HEK293 (cell line): ENCODE measurements around the gene SGMS1.

Source experiments
- CTCF ChIA-PET: fragments of 350-600 bp; formaldehyde crosslinking; extraction: SDS; loops from one replicate; lab custom pipeline; 2021; ENCODE audit warnings: antibody characterized with exemption; lab: Yijun Ruan, JAX
- POLR2A ChIA-PET: fragments of 300-600 bp; formaldehyde crosslinking; extraction: SDS; loops from one replicate; lab custom pipeline; 2020; ENCODE audit warnings: antibody characterized with exemption, inconsistent platforms; lab: Yijun Ruan, JAX
- H3K27ac ChIP-seq: fragments of 200-500 bp; sonication (Bioruptor generic); 2 replicates; pipeline ENCODE4 v1.5.1; 2014; ENCODE audit warnings: low read depth, low read length, control low read depth, inconsistent platforms; ENCODE audit errors: extremely low read depth
- H3K36me3 ChIP-seq, 2 experiments: fragments of 200-500 bp in 1 of 2; sonication (Bioruptor generic) in 1 of 2; 1 replicate in 1 of 2; 2 replicates in 1 of 2; pipeline ENCODE4 v1.5.1; 2014 to 2017; ENCODE audit warnings: inconsistent platforms in 2 of 2, low read length in 2 of 2; ENCODE audit not compliant: control insufficient read depth in 2 of 2, insufficient read depth in 1 of 2
- H3K4me1 ChIP-seq: fragments of 200-500 bp; sonication (Bioruptor generic); 2 replicates; pipeline ENCODE4 v1.5.1; 2014; ENCODE audit warnings: mild to moderate bottlenecking, low read length, inconsistent platforms; ENCODE audit not compliant: control insufficient read depth, insufficient read depth
- H3K4me3 ChIP-seq: 2 replicates; pipeline ENCODE4 v1.5.1; 2011; ENCODE audit warnings: low read depth, mild to moderate bottlenecking, control low read depth, low read length, moderate library complexity
- H3K9me3 ChIP-seq: fragments of 200-500 bp; sonication (Bioruptor generic); 2 replicates; pipeline ENCODE4 v1.5.1; 2014; ENCODE audit warnings: low read depth, low read length, inconsistent platforms; ENCODE audit not compliant: control insufficient read depth, insufficient read depth
- BCL11A ChIP-seq: fragments of 450-650 bp; formaldehyde crosslinking; IDR thresholded peaks from 2 replicates; pipeline ENCODE4 v1.5.1; 2016; ENCODE audit warnings: low read depth, missing biosample characterization, missing genetic modification characterization
- CTCF ChIP-seq: fragments of 450-650 bp; formaldehyde crosslinking; IDR thresholded peaks from 2 replicates; pipeline ENCODE4 v1.5.1; 2016; ENCODE audit warnings: missing biosample characterization, missing genetic modification characterization
- KLF10 ChIP-seq: fragments of 450-650 bp; IDR thresholded peaks from 2 replicates; pipeline ENCODE4 v1.5.1; 2018; ENCODE audit warnings: missing biosample characterization, mild to moderate bottlenecking, missing genetic modification characterization
- KLF7 ChIP-seq: fragments of 450-650 bp; formaldehyde crosslinking; IDR thresholded peaks from 2 replicates; pipeline ENCODE4 v1.5.1; 2016; ENCODE audit warnings: missing biosample characterization, missing genetic modification characterization, borderline replicate concordance
- PATZ1 ChIP-seq: fragments of 450-650 bp; formaldehyde crosslinking; IDR thresholded peaks from 2 replicates; pipeline ENCODE4 v1.5.1; 2016; ENCODE audit warnings: missing biosample characterization, missing genetic modification characterization
- RBAK ChIP-seq: fragments of 450-650 bp; formaldehyde crosslinking; IDR thresholded peaks from 2 replicates; pipeline ENCODE4 v1.5.1; 2016; ENCODE audit warnings: missing biosample characterization, missing genetic modification characterization
- REST ChIP-seq: fragments of 450-650 bp; formaldehyde crosslinking; IDR thresholded peaks from 2 replicates; pipeline ENCODE4 v1.5.1; 2016; ENCODE audit warnings: missing biosample characterization, missing genetic modification characterization
- ZBTB26 ChIP-seq: fragments of 450-650 bp; formaldehyde crosslinking; optimal IDR thresholded peaks from 2 replicates; pipeline ENCODE3; 2016; ENCODE audit warnings: missing biosample characterization, mild to moderate bottlenecking, missing genetic modification characterization
- ZNF132 ChIP-seq: fragments of 450-650 bp; formaldehyde crosslinking; IDR thresholded peaks from 2 replicates; pipeline ENCODE4 v1.5.1; 2017; ENCODE audit warnings: missing biosample characterization, missing genetic modification characterization, borderline replicate concordance
- ZNF133 ChIP-seq: fragments of 450-650 bp; formaldehyde crosslinking; IDR thresholded peaks from 2 replicates; pipeline ENCODE4 v1.5.1; 2016; ENCODE audit warnings: missing biosample characterization, missing genetic modification characterization
- ZNF223 ChIP-seq: fragments of 450-650 bp; formaldehyde crosslinking; IDR thresholded peaks from 2 replicates; pipeline ENCODE4 v1.5.1; 2016; ENCODE audit warnings: missing biosample characterization, missing genetic modification characterization
- ZNF341 ChIP-seq: fragments of 450-650 bp; formaldehyde crosslinking; IDR thresholded peaks from 2 replicates; pipeline ENCODE4; 2016; ENCODE audit warnings: low read depth, missing biosample characterization, missing genetic modification characterization
- ZNF394 ChIP-seq: fragments of 450-650 bp; formaldehyde crosslinking; IDR thresholded peaks from 2 replicates; pipeline ENCODE4 v1.5.1; 2016; ENCODE audit warnings: missing biosample characterization, missing genetic modification characterization, mild to moderate bottlenecking, moderate library complexity, borderline replicate concordance
- ZNF530 ChIP-seq: fragments of 450-650 bp; formaldehyde crosslinking; IDR thresholded peaks from 2 replicates; pipeline ENCODE4 v1.5.1; 2016; ENCODE audit warnings: low read depth, missing biosample characterization, missing genetic modification characterization
- ZNF571 ChIP-seq: fragments of 450-650 bp; formaldehyde crosslinking; IDR thresholded peaks from 2 replicates; pipeline ENCODE4 v1.5.0; 2017; ENCODE audit warnings: missing biosample characterization, missing genetic modification characterization
- ZNF580 ChIP-seq: fragments of 450-650 bp; formaldehyde crosslinking; IDR thresholded peaks from 2 replicates; pipeline ENCODE4 v1.5.1; 2016; ENCODE audit warnings: missing biosample characterization, missing genetic modification characterization
- ZNF624 ChIP-seq: fragments of 450-650 bp; formaldehyde crosslinking; IDR thresholded peaks from 2 replicates; pipeline ENCODE4 v1.5.1; 2017; ENCODE audit warnings: missing biosample characterization, missing genetic modification characterization
- ZNF629 ChIP-seq: fragments of 450-650 bp; formaldehyde crosslinking; IDR thresholded peaks from 2 replicates; pipeline ENCODE4 v1.5.1; 2017; ENCODE audit warnings: missing biosample characterization, missing genetic modification characterization
- ZNF654 ChIP-seq: fragments of 450-650 bp; formaldehyde crosslinking; IDR thresholded peaks from 2 replicates; pipeline ENCODE4 v1.5.1; 2016; ENCODE audit warnings: low read depth, missing biosample characterization, missing genetic modification characterization
- ZNF677 ChIP-seq: fragments of 450-650 bp; IDR thresholded peaks from 2 replicates; pipeline ENCODE4 v1.5.0; 2018; ENCODE audit warnings: missing biosample characterization, mild to moderate bottlenecking, missing genetic modification characterization, moderate library complexity
- ZNF768 ChIP-seq: fragments of 450-650 bp; formaldehyde crosslinking; IDR thresholded peaks from 2 replicates; pipeline ENCODE4 v1.5.1; 2018; ENCODE audit warnings: missing biosample characterization, mild to moderate bottlenecking, missing genetic modification characterization
- ZNF792 ChIP-seq: fragments of 450-650 bp; formaldehyde crosslinking; IDR thresholded peaks from 2 replicates; pipeline ENCODE4 v1.5.1; 2016; ENCODE audit warnings: missing biosample characterization, missing genetic modification characterization
- TF ChIP-seq, protein P1 (sequence below): fragments of 450-650 bp; formaldehyde crosslinking; IDR thresholded peaks from 2 replicates; pipeline ENCODE4 v1.5.1; 2016; ENCODE audit warnings: missing biosample characterization, missing genetic modification characterization

The SGMS1 gene

DNA sequence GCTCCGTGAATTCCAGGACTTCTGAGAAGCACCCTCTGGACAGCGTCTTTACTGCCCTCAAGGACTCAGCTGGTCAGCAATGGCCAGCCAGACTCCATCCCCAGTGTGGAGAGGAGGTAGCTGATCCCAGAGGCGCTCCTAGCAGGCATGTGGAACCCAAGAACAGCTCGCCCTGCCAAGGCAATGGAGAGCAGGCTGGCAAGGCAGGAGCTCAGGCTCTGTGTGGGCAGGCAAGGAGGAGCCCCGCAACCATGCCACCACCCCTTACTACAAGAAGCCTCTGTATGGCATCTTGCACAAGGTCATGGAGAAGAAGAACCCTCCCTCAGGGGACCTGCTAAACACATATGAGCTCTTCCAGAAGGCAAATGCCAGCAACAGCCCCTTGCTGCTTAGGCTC lies 34.4 kb upstream of the SGMS1 start (continued):
- no peak for TF ChIP-seq REST

- TF ChIP-seq ZBTB26 (tag by site-specific recombination): no peak
- TF ChIP-seq ZNF133: no peak
- TF ChIP-seq, protein P1, sequence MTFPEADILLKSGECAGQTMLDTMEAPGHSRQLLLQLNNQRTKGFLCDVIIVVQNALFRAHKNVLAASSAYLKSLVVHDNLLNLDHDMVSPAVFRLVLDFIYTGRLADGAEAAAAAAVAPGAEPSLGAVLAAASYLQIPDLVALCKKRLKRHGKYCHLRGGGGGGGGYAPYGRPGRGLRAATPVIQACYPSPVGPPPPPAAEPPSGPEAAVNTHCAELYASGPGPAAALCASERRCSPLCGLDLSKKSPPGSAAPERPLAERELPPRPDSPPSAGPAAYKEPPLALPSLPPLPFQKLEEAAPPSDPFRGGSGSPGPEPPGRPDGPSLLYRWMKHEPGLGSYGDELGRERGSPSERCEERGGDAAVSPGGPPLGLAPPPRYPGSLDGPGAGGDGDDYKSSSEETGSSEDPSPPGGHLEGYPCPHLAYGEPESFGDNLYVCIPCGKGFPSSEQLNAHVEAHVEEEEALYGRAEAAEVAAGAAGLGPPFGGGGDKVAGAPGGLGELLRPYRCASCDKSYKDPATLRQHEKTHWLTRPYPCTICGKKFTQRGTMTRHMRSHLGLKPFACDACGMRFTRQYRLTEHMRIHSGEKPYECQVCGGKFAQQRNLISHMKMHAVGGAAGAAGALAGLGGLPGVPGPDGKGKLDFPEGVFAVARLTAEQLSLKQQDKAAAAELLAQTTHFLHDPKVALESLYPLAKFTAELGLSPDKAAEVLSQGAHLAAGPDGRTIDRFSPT: no peak
- no peak for TF ChIP-seq ZNF624 (tag by site-specific recombination)
- TF ChIP-seq ZNF580 (tag by site-specific recombination): no peak
- TF ChIP-seq KLF10 (tag by site-specific recombination): no peak
- H3K4me1 ChIP-seq: no peaks in the 10 kb centered on the region
- no peaks in the 10 kb centered on the region for H3K36me3 ChIP-seq
- no peak overlapping the region for H3K4me3 ChIP-seq
- no peaks in the 10 kb centered on the region for H3K9me3 ChIP-seq
- ChIA-PET POLR2A (no interaction called here), CTCF (interaction anchor here (0.5 to 1.3 kb wide), 6 partner anchors 15 to 286 kb away, joined by 3 to 4 read pairs (median 3); no protein-coding TSS in a partner anchor)
- H3K27ac ChIP-seq: no peak overlapping the region
Observed at GRCh38 chr10:50653758-50654157, 30.0 kb upstream of the SGMS1 start.

- TF ChIP-seq PATZ1 (no peak), BCL11A (tag by site-specific recombination) (no peak), ZNF132 (tag by site-specific recombination) (no peak), ZNF394 (tag by site-specific recombination) (no peak), ZNF571 (tag by site-specific recombination) (no peak), CTCF (peak; percentile 32; the same call in 1 of the 2 replicates), ZNF223 (tag by site-specific recombination) (no peak), ZNF629 (tag by site-specific recombination) (no peak), KLF7 (tag by site-specific recombination) (no peak), ZNF792 (tag by site-specific recombination) (no peak), RBAK (no peak), ZNF768 (tag by site-specific recombination) (no peak), ZNF654 (tag by site-specific recombination) (peak; percentile 52), ZNF530 (no peak), ZNF677 (tag by site-specific recombination) (no peak), ZNF341 (tag by site-specific recombination) (no peak)
- ChIA-PET POLR2A (no interaction called here), CTCF (interaction anchor here (0.5 to 1.3 kb wide), 5 partner anchors 14 to 264 kb away, joined by 3 to 4 read pairs (median 3); no protein-coding TSS in a partner anchor)
- Histone ChIP-seq H3K4me3 (no peak overlapping the region), H3K27ac (no peak overlapping the region), H3K36me3 (no peaks in the 10 kb centered on the region), H3K9me3 (no peaks in the 10 kb centered on the region), H3K4me1 (no peaks in the 10 kb centered on the region)
Observed at GRCh38 chr10:50653142-50653541, 29.4 kb upstream of the SGMS1 start.
